Hippocampal formation (tissue), 2 donors: ENCODE measurements around the gene MAPRE3.

Experiments
- DNase-seq, 2 donors: peaks; one replicate each; lab custom pipeline; 2025; lab: John Stamatoyannopoulos, UW

The MAPRE3 gene

DNA sequence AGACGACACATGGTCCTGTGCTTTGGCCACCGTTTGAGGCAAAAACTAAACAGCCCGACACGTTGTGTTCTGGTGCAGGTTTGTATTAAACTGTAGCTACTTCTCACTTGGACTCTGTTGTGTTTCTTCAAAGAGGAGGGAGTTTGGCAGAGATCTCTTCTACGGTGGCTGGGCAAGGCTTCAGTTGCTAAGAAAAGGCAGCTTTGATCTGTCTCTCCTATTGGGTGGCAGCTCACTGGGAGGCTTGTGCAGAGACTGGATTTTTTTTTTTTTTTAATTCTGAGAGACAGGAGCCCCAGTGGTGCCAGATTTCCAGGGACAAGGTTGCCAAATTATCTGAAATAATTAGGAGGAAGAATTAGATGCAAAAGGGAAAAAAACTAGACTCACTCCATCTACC lies 20.2 kb upstream of the MAPRE3 start:
- DNase-seq: no peak

DNA sequence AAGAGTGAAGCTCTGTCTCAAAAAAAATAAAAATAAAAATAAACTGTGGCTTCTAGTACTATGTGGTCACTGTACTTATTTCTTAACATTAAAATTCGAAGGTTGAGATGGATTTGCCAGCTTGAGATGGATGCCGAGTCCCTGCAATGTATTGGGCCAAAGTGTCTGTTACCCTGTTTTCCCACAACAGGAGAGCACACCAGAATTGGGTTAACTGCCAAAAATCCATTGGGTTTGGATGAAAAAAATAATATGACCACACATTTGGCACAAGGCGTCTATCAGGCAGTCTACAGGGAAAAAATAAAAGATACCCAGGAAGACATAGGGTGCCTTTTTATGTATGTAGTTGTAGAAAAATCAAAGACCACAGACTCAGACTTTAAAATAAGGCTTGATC lies 19.2 kb upstream of the MAPRE3 start:
- no peak for DNase-seq

DNA sequence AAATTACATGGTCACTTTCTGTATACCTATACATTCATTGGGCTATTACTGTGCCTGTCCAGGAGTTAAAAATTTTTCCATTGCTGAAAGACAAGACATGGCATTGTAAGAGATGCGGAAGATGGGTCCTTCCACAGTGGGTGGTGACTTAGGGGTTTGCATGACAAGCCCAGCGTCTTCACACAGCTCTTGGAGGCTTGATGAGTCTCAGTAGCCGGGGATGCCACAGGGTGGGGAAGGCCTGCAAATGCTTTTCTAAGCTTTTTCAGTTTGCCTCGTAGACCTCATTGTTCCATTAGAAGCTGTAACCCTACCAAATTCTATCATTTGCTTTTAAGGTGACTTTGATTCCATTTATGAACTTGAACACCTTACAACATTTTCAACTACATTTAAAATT lies 18.1 kb upstream of the MAPRE3 start:
- DNase-seq: no peak

DNA sequence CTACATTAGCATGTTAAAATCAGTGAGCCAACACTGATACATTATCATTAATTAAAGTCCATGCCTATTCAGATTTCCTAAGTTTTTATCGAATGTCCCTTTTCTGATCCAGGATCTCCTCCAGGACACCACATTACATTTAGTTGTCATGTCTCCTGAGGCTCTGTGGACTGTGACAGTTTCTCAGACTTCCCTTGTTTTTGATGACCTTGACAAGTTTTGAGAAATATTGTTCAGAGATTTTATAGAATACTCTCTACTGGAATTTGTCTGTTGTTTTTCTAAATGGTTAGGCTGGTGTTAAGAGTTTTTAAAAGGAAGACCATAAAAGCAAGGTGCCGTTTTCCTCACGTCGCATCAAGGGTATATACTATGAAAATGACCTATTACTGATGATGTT lies 16.3 kb upstream of the MAPRE3 start:
- no peak for DNase-seq

DNA sequence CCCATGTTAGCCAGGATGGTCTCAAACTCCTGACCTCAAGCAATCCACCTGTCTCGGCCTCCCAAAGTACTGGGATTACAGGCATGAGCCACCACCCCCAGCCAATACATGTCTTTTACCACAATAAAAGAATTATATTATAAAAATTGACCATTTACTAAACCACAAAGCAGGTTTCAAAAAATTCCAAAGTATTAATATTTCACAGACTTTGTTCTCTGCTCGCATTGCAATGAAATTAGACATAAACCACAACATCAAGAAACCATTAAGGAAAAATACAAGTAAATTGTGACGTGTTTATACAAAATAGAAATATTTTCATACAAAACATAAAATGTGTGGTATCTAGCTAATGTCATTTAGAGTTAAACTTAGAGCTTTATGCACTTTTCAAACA lies 13.4 kb upstream of the MAPRE3 start:
- no peak for DNase-seq

DNA sequence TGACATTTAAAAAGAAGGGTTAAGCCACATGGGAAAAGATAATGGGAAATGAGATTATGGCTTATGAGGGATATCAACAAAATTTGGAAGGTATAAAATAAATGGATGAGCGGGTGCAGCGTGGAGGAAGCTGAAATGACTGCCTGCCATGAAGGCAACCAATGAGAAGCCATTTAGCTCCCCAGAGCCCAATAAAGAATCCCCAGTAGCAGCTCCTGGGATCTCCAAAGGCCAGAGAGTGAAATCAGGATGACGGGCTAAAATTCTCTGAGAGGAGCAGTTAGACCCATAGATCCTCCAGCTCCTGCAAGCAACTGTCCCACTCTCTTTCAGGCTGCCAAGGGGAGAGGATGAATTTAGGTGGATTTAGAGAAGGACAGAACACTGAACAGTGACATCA lies 12.9 kb upstream of the MAPRE3 start:
- DNase-seq: no peak

DNA sequence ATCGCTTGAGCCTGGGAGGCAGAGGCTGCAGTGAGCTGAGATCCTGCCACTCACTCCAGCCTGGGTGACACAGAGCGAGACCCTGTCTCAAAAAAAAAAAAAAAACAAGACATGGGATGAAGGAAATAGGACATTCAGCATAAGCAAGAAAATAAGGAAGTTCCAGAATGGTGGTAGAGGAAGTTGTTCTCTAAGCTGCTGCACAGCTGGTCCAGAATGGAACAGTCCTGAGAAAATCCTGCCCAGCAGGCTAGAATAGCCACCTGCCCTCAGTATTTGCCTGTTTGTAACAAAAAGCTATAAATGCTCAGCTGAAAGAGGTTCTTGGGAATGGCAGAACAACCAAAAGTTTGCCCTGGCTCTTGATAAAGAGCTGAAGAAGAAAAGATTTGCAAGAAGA lies 11.1 kb upstream of the MAPRE3 start:
- no peak for DNase-seq

DNA sequence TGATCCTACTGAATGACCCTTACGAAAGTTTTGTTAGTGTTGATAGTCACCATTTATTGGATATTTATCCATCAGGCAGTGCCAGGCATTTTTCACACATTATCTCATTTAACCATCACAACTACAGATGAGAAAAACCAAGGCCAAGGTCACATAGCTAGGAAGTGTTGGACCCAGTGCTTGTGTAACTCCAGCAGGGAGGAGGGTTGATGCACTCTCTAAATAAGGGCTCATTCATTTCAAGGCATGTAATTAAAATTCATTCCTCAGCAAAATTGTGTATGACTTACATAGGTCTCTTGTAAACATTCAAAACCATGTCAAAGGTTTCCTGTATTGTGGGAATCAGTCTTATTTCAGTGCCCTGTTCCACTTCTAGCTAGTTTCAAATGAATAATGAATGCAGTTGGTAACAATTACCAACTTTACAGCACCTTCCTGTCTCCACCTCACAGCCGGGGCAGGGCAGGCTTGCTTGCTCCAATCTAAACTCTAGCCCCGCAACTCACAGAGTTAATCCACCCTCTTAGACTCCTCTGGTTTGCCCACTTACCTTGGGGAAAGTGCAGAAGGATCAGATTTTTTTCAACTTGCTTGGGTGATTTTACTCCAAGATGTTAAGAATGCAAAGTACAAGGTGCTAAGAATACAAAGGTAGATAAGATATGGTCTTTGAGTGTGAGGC lies 5.8 kb upstream of the MAPRE3 start:
- DNase-seq: no peak

DNA sequence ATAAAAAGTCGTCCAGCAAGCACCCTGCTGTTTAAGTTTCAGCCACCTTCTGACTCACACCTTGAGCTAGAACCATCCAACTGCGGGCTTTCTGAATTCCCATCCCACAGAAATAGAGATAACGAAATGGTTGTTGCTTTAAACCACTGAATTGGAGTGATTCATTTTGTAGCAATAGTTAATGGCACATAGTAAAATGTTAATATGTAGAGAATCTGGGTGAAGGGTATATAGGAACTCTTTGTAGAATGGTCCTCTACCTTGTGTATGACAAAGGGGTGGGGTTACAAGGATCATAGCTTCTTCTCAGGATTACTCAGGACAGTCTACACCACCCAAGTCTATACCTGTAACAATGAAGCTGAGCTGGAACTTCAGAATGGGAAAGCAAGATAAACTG lies 2.4 kb upstream of the MAPRE3 start:
- DNase-seq: no peak

DNA sequence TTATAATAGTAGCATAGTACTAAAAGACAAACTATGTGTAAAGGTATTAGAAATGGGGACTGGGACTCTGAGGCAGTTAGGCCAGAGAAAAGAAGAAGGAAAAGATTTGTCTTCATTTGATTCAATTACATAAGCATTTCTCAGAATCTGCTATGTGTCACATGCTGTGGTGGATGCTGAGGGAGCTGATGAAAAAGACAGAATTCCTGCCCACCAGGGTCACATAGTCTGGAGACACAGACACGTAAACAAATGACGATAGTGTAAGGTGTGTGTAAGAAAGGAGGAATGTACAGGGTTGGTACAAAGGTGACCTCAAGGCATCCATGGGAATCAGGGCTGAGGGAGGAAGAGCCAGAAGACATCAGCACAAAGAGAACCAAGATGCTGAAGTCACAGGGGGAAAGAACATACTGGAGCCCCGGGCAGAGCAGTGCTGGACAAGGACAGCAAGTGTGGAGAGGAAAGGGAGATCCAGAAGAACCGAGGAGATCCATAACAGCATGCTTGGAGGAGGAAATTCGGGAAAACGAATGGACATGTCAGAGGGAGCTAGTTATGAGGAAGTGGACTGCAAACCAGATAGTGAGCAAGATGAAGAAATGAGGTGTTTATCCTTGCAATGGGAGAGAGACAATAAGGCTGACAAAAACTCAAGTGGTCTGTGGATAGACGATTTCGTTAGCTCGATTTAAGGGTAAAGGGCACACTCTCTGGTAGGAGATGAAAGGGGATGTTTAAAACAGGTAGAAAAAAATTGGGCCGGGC lies 1.2 kb upstream of the MAPRE3 start:
- DNase-seq: no peak

DNA sequence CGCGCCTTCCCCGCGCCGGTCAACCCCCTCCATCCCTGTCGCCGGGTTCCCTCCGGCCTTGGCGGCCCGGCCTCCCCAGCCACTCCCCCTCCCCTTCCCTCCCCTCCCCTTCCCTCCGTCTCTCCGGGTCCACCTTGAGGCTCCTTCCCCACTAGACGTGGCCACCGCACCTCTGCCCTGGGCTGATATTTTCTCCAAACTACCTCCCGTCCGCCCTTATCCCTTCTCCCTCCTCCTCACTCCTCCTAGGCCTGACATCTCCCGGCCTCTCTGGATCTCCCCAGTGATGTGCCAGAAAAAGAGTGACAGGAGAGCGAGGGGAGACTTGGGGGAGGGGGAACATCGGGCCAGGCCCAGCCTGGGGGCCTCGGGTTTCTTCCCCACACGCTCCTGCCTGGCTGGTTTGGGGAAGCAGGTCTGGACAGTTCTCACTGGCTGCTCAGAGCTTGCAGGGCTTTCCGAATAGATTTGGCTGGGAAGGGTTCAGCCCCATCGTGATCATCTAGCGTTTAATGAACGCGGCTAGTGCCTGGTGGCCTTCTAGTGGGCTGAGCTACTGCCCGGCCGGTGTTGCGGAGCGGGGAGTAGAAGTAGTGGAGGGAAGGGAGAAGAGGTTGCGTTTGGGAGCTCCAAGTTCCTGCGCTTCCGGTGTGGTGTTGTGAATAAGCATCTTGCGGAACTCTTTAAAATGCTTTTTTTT lies 641 bp downstream of the MAPRE3 start:
- DNase-seq: no peak

DNA sequence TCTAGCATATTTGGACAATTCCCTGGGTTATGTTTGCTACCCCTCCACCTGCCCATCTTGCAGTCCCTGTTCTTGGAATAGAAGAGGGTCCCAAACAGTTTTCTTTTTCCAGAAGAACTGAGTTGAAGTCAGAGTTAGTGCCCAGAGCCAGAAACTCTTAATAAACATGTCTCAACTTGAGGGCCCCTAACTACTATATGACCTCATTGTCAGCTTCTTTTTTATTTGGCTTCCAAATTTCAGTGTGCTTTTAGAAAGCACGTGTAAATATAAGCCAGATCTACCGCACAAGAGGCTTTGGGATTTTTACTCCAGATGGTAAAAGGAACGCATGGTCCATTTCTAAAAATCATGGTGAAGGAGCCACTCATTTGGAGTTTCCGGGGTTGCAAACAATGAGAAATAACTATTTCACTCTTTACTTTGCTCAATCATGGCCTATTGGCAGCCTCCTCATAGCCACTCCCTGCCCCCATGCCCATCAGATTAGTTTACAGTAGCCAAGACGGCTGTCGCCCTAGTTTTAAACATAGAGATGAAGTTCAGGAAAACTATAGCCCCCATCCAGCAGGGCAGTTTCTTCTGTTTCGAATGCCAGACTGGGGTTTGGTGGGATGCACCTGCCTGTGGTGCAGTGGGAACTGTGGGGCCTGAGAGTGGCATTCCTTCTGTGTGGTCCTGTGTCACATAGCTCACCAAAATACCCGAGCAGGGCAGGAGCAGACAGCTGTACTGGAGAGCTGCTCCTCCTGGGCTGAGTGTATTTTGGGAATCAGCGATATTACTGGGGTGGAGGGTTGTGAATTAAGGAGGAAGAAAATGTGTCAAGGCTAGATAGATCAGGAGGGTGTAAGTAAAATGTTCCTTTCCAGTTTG lies 1.7 kb downstream of the MAPRE3 start:
- no peak for DNase-seq

DNA sequence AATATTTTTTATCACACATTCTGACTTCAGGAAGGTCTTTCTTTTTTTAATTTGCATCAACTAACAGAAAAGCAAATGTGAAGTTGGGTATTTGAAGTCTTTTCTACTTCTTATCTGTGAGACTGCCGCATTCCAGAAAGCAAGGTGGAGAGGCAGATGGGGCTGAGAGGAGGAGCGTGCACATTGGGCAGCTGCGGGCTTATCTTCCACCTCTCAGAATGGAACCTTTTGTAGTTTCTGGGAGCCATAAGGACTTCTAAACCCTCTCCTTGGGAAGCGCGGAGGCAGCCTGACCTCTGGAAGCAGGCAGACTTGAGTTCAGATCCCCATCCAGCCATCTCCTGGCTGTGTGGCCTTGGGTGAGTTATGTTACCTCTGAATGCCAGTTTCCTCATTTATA lies 3.9 kb downstream of the MAPRE3 start:
- no peak for DNase-seq

DNA sequence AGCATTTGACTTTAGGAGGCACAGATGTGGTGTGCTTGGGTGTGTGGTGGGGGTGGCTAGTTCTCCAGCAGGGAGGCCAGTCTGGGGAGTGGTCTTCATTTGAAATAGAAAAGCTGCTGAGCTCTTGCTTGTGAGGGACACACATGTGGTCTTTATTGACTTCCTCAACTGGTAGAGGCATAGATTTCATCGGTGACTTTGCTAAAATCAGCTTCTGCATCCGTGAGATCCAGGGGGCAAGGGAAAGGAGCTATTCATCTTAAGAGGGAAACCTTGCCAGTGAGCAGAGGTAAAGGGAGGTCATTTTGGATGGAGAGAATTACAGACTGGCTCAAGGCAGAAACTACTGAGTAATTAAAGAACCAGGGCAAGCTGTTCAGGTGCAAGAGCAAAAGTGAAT lies 4.7 kb downstream of the MAPRE3 start:
- DNase-seq: no peak

DNA sequence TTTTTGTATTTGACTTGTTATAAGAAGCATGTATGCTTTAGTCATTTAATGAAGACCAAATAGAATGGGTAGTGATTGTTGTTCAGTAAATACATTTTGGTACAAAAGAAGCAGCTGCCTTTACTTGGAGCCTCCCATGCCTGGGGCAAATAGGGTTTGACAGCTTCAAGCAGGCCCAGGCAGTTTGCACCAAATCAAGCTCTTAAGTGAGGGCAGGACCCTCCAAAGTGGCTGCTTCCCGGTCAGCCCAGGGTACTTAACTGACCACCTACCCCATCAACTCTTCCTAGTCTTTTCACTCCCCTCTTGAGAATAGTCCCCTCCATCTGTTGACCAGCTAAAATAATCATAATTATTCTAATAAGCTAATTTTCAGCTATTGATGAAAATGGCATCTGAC lies 5.2 kb downstream of the MAPRE3 start:
- no peak for DNase-seq

DNA sequence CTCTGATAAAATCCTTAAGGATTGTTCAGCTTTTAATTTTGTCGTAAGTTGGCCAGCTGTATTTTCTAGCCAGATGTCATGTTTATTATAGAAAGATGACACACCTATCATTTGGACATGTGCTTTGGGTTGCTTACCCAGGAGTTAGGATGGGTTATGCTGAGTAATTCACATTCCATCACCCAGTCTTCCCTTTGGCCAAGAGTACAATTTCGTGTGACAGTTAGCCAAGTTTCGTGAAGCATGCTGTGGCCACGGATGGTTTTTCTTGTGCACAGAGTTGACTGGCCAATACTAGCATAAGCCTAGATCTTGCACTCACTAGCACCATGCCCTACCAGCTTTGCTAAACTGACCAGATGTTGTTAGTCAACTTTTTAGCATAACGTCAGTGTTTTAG lies 5.8 kb downstream of the MAPRE3 start:
- no peak for DNase-seq

DNA sequence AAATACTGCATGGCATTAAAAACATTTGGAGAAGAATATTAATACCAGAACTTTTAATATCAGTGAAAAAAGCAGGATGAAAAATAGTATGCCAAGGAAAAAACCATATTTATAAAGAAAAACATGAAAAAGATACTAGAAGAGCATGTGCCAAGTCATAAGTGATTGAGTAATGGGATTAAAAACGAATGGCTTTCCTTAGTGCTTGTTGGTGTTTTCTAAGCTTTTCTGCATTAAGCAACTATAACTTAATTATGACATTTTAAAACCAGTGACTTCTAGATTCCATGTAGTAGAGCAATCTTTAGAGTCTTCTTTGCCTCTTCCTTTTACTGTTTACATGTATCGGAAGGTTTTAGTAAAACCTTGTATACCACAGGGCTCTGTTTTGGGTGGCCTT lies 6.6 kb downstream of the MAPRE3 start:
- no peak for DNase-seq

DNA sequence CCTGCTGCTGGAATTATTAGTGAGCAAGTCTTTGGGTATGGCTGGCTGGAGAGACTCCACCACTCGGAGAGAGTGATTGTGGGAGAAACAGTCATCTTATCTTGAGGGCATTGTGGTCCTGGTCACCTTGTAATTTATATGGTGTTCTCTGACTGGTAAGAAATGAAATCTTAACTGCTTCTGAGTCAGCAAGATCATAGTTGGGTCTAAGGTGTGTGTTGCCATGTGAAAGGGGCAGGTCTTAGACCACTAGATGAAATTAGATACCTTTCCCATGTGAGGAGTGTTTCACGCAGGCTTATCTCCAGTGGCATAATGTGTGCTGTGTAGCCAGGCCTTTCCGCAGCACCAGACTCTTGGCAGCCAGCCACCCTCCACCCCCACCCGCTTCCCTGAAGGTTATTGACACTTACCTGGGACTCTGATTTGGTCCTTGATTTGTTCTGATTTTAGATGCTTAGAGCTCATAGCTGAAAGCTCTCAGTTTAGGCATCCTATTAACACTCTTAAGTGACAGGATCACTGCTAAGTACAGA lies 7.7 kb downstream of the MAPRE3 start:
- no peak for DNase-seq

DNA sequence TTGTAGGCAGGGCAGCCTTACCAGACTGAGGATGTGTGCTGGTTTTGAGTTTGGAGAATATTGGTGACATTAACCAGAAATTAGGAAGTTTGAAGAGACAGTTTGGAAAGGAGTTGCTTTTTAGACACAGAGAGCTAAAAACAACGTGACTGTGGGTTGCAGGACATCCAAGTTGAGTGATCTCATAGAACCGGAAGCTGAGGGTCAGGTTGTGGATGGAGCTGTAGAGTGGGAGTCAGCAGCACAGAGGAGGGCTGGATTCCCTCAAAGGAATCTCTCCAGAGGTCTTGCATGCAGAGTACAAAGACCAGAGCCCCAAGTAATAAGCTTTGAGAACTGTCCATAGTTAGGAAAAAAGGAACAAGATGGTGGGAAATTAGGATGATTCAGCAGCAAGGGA lies 9.3 kb downstream of the MAPRE3 start:
- no peak for DNase-seq

DNA sequence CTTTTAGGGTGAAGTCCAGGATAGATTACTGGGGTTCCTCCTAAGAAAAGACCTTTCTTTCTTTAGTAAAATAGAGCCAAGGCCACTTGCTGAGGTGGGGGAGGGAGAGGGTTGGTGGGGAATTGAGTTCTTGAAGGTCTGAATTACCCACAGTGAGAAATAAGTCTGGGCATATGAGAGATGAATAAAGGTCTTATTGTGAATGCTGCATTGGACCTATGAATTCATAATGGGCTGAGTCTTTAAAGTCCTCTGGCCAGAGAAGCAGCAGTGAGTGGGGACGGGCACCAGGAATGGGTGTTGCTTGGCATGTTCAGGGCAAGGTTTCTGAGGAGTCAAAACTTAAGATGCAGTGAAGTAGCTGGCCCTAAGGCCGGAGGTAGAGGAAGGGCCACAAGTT lies 10.5 kb downstream of the MAPRE3 start:
- DNase-seq: no peak

DNA sequence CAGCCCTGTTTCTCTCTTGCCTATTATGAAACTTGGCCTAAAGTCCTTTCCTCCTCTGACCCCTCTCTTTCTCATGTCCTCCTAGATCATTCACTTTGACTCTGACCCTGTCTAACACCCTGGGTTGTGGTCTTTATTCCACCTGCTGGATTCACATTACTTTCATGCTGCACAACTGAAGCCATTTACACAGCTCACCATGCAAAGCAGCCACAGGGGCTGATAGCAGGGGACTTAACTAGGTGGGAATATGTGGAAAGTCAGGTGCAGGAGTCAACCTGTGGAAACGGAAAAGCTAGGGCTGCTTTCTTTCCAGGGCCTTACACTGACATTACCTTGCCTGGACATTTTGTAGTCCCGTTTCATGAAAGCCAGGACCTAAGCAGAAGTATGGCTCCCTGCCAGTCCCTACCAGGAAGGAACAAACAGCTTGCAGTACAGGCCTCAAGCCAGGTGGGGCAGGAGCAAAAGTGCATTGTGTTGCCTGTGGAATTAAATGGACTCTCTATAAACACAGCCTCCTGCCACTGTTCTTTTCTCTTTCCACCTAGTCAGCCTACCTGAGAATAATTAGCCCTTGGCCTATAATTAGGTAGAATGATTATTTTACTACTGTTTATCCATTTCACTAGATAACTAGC lies 11.8 kb downstream of the MAPRE3 start:
- DNase-seq: peak in 1 of 2 donors; percentile 17
